ENCODE data around the gene DNAJC21. TPM values are rescaled to one million over a fixed set of nuclear protein-coding genes. Genes with fewer than 3 reads are reported as not detected.

The DNAJC21 gene
- total and polyA plus RNA-seq, 12 donors = 12.8 to 52.9 (median 30.3) TPM

DNA sequence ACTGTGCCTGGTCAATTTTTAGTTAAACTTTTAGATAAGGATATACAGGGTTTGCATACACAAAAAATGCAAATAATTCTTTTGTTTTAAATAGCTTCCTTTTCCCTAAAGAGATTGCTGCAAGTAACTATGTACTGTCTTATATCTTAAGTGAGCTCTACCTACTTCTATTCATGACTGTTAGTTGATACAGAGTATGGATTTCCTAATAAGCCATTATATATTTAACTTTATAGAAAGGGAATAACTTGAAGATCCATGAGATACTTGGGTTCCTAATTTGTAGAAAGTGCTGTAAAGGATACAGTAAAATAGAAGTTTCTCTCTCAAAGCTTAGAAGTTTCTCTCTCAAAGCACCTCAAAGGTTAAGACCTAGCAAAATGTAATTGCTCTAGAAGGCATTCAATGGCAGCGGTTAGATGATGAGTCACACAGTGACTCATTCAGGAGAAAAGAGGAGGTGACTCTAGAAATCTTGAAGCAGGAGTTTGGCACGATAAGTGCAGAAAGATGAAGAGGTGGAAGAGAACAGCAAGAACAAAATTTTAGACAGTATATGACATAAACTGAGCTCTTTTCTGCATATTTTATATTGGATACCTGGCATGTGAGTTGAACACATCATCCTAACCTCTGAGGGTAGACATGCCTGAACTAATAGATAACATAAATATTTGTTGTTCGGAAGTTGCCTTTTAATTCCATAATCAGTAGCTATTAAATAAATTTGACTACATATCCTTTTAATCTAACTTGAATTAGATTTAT, 5.5 kb upstream of the DNAJC21 start:
- TF ChIP-seq POLR2A (IDR thresholded peaks at IDR 0.05) = no peak
- TF ChIP-seq, protein P1, sequence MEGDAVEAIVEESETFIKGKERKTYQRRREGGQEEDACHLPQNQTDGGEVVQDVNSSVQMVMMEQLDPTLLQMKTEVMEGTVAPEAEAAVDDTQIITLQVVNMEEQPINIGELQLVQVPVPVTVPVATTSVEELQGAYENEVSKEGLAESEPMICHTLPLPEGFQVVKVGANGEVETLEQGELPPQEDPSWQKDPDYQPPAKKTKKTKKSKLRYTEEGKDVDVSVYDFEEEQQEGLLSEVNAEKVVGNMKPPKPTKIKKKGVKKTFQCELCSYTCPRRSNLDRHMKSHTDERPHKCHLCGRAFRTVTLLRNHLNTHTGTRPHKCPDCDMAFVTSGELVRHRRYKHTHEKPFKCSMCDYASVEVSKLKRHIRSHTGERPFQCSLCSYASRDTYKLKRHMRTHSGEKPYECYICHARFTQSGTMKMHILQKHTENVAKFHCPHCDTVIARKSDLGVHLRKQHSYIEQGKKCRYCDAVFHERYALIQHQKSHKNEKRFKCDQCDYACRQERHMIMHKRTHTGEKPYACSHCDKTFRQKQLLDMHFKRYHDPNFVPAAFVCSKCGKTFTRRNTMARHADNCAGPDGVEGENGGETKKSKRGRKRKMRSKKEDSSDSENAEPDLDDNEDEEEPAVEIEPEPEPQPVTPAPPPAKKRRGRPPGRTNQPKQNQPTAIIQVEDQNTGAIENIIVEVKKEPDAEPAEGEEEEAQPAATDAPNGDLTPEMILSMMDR (IDR thresholded peaks at IDR 0.05) = no peak
- peak overlapping the region in 1 of 5 donors; percentile 63 for H3K27ac ChIP-seq
- H3K9me3 ChIP-seq (replicated peaks in 1 of 3) = no peaks in the 10 kb centered on the region
- H3K4me3 ChIP-seq = no peak overlapping the region
- intact Hi-C loops (cut with DNase I) = no loop called here
- H3K36me3 ChIP-seq (replicated peaks in 1 of 2) = peaks cover 0 to 69% of the 10 kb centered on the region in 2 donors
- no peaks in the 10 kb centered on the region for H3K27me3 ChIP-seq
- H3K4me1 ChIP-seq (replicated peaks in 1 of 2) = peaks cover 0 to 14% of the 10 kb centered on the region in 2 donors
- DNase-seq = peak in 3 of 7 donors; percentile 36 to 50 (median 39)
- 35 to 51% (median 46%) methylated on average over 3 of the region's 3 CpGs for WGBS, 4 donors

DNA sequence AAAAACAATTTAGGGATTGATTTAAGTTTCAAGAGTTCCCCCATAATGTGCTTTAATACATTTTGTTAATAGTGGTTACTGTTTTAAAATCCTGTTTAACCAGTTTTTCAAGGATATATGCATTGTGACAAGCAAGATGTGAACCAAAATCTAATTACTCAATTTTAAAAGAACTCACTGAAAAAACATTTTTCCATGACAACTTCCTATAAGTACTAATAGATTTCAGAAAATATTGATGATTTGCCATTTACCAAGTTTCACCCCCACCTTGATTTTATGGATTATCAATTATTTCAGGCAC, 4.9 kb upstream of the DNAJC21 start:
- Histone ChIP-seq H3K36me3 (replicated peaks in 1 of 2) (peaks cover 0 to 69% of the 10 kb centered on the region in 2 donors), H3K27ac (peak overlapping the region in 1 of 5 donors; percentile 63), H3K27me3 (no peaks in the 10 kb centered on the region), H3K9me3 (replicated peaks in 1 of 3) (no peaks in the 10 kb centered on the region), H3K4me3 (no peak overlapping the region), H3K4me1 (replicated peaks in 1 of 2) (peaks cover 0 to 15% of the 10 kb centered on the region in 2 donors)
- no peak for DNase-seq
- TF ChIP-seq, protein P1 (IDR thresholded peaks at IDR 0.05) = no peak
- TF ChIP-seq POLR2A (IDR thresholded peaks at IDR 0.05) = no peak
- intact Hi-C loops (cut with DNase I) = no loop called here

DNA sequence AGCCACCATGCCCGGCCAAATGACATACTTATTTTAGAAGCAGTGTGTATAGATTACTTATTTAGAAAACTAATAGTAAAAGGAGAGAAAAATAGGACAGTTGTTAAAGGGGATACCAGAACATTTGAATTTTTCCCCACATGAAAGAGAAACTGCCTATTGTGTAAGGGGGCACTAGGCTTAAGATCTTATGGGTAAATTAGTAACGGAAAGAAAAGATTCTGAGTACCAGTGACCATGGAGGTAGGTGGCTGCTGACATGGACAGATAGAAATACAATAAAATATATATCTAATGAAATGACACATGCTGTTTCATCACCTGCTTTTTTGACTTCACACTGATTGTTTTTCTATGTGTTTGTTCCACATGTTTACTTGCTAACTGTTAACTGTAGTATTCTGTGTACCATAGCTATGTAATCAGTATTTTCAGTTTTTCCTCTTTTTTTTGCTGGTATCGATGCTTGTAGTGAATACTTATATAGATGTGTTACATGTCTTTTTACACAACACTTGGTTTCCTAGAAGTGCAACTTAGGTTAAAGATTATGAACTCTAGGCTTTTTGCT, 3.0 kb upstream of the DNAJC21 start:
- peaks cover 0 to 54% of the 10 kb centered on the region in 2 donors for H3K36me3 ChIP-seq (replicated peaks in 1 of 2)
- H3K27ac ChIP-seq = no peak overlapping the region
- no peak overlapping the region for H3K4me3 ChIP-seq
- peaks cover 0 to 26% of the 10 kb centered on the region in 2 donors for H3K4me1 ChIP-seq (replicated peaks in 1 of 2)
- H3K27me3 ChIP-seq = no peaks in the 10 kb centered on the region
- no peak for TF ChIP-seq POLR2A (IDR thresholded peaks at IDR 0.05)
- TF ChIP-seq, protein P1 (IDR thresholded peaks at IDR 0.05) = no peak
- intact Hi-C loops (cut with DNase I) = no loop called here
- WGBS, 4 donors = 89 to 95% (median 93%) methylated on average over 3 of the region's 3 CpGs
- DNase-seq = no peak
- no peaks in the 10 kb centered on the region for H3K9me3 ChIP-seq (replicated peaks in 1 of 3)

DNA sequence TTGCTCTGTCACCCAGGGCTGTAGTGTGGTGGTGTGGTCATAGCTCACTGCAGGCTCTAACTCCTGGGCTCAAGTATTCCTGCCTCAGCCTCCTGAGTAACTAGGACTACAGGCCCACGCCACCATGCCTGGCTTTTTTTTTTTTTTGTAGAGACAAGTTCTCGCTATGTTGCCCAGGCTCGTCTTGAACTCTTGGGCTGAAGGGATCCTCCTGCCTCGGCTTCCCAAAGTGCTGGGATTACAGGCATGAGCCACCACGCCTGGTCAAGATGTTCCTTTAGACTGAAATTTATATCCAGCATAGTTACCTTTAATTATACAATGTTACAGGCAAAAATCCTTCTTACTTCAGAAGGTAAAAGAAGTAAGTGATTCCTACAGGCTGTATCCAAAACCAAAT, 1.6 kb upstream of the DNAJC21 start:
- Histone ChIP-seq H3K27ac (no peak overlapping the region), H3K9me3 (replicated peaks in 1 of 3) (no peaks in the 10 kb centered on the region), H3K36me3 (replicated peaks in 1 of 2) (peaks cover 0 to 41% of the 10 kb centered on the region in 2 donors), H3K4me3 (no peak overlapping the region), H3K4me1 (replicated peaks in 1 of 2) (peaks cover 0 to 32% of the 10 kb centered on the region in 2 donors), H3K27me3 (no peaks in the 10 kb centered on the region)
- 93 to 99% (median 97%) methylated on average over 4 to 5 of the region's 5 CpGs for WGBS, 4 donors
- intact Hi-C loops (cut with DNase I) = no loop called here
- no peak for DNase-seq
- TF ChIP-seq, protein P1 (IDR thresholded peaks at IDR 0.05) = no peak
- TF ChIP-seq POLR2A (IDR thresholded peaks at IDR 0.05) = no peak
